HG03135 (cell line): ENCODE data around the gene COPS4.
A peak's percentile ranks its signal among the peaks of the same experiment; 100 is the strongest.
"Not testable (repeated sequence)": the region's sequence is repeated elsewhere in the genome, so short reads cannot be mapped to it uniquely, and the experiment has no call there.

Experiments used
- ATAC-seq: cut with Tn5 transposase; IDR thresholded peaks from one replicate; pipeline ENCODE4 v1.9.1; 2021; ENCODE audit warnings: mild to moderate bottlenecking, moderate library complexity; ENCODE audit not compliant: unreplicated experiment

Gene COPS4

GRCh38 chr4:83022724-83023450, 12.1 kb upstream of the COPS4 start:
- ATAC-seq = no peak

- not testable (repeated sequence) for ATAC-seq
Observed at GRCh38 chr4:83023599-83023998, 11.4 kb upstream of the COPS4 start.

- ATAC-seq = no peak
Observed at GRCh38 chr4:83024233-83024632, 10.8 kb upstream of the COPS4 start.

- no peak for ATAC-seq
Observed at GRCh38 chr4:83025563-83025962, 9.4 kb upstream of the COPS4 start.

- ATAC-seq = no peak
Observed at GRCh38 chr4:83028976-83029375, 6.0 kb upstream of the COPS4 start.

GRCh38 chr4:83029688-83030087, 5.3 kb upstream of the COPS4 start:
- ATAC-seq = no peak

- no peak for ATAC-seq
Observed at GRCh38 chr4:83036991-83037665, 2.1 kb downstream of the COPS4 start.

GRCh38 chr4:83040269-83040668, 5.3 kb downstream of the COPS4 start:
- ATAC-seq = no peak

GRCh38 chr4:83043157-83043556, 8.2 kb downstream of the COPS4 start:
- ATAC-seq = not testable (repeated sequence)

GRCh38 chr4:83043801-83044407, 8.9 kb downstream of the COPS4 start:
- no peak for ATAC-seq

- ATAC-seq = no peak
Observed at GRCh38 chr4:83046693-83047473, 11.9 kb downstream of the COPS4 start.

GRCh38 chr4:83048781-83049180, 13.8 kb downstream of the COPS4 start:
- not testable (repeated sequence) for ATAC-seq

- ATAC-seq = no peak
Observed at GRCh38 chr4:83054928-83055327, 19.9 kb downstream of the COPS4 start.

GRCh38 chr4:83062739-83063138, 27.8 kb downstream of the COPS4 start:
- no peak for ATAC-seq

- no peak for ATAC-seq
Observed at GRCh38 chr4:83065266-83065665, 30.3 kb downstream of the COPS4 start.

GRCh38 chr4:83067058-83067639, 32.2 kb downstream of the COPS4 start:
- ATAC-seq = no peak

- ATAC-seq = no peak
Observed at GRCh38 chr4:83071116-83071515, 36.1 kb downstream of the COPS4 start.

GRCh38 chr4:83074086-83074704, 39.2 kb downstream of the COPS4 start:
- ATAC-seq = peak; percentile 87

GRCh38 chr4:83074783-83075182, 39.8 kb downstream of the COPS4 start:
- not testable (repeated sequence) for ATAC-seq

- ATAC-seq = no peak
Observed at GRCh38 chr4:83075311-83076095, 40.5 kb downstream of the COPS4 start.
